K562 (cell line): Measurements from ENCODE around the gene MGAT4B. TPM values are rescaled to one million over a fixed set of nuclear protein-coding genes. Genes with fewer than 3 reads are reported as not detected.
A peak's percentile ranks its signal among the peaks of the same experiment; 100 is the strongest.

ENCODE experiments used
- ATAC-seq: fragments of 200-7000 bp; cut with Tn5 transposase; 3 replicates; pipeline ENCODE4 v1.9.1; 2020; ENCODE audit warnings: moderate library complexity
- BruUV-seq: library from RNA; stranded (reverse); fragments of 400-500 nt; replicated peaks from 2 replicates; lab custom pipeline; 2021; lab: Mats Ljungman, UMichigan
- CTCF ChIA-PET: fragments of 300-600 bp; formaldehyde crosslinking; extraction: SDS; loops from one replicate; lab custom pipeline; 2021; ENCODE audit warnings: low intra/inter-chr PET ratio; lab: Yijun Ruan, JAX
- POLR2A ChIA-PET: fragments of 300-600, 350-650 bp; sonication (Branson Sonifier 250); formaldehyde crosslinking; extraction: SDS; loops from one replicate; lab custom pipeline; 2021; ENCODE audit warnings: antibody characterized with exemption, inconsistent platforms; lab: Yijun Ruan, JAX
- DNase-seq, 4 experiments: peaks; one replicate each; pipeline versions ENCODE4 v3.0.0 to v3.0.0-alpha.2; 2011 to 2018; ENCODE audit warnings: low spot score in 3 of 4, mixed read lengths in 3 of 4; ENCODE audit errors: extremely low read depth in 1 of 4
- FAIRE-seq: peaks from 2 replicates; lab custom pipeline; 2011; peaks lifted over from hg19 to GRCh38; lab: Jason Lieb, UNC
- H2AFZ ChIP-seq: 2 replicates; pipeline ENCODE4 v1.6.0; 2011; ENCODE audit warnings: low read depth, low read length, control low read depth, inconsistent platforms
- H3K27ac ChIP-seq: fragments of 200-600 bp; 3 replicates; pipeline ENCODE4 v1.8.0; 2011; ENCODE audit warnings: low read depth, mild to moderate bottlenecking, control low read depth, inconsistent platforms, low read length, moderate library complexity, mixed read lengths; ENCODE audit errors: extremely low read depth
- H3K27me3 ChIP-seq, 2 experiments: fragments of 300-600 bp in 1 of 2; 2 replicates in 1 of 2; 3 replicates in 1 of 2; pipeline versions ENCODE4 v1.6.0 to v1.8.0; 2011; ENCODE audit warnings: inconsistent platforms in 2 of 2, low read length in 2 of 2, mild to moderate bottlenecking in 1 of 2, mixed read lengths in 1 of 2, moderate library complexity in 1 of 2; ENCODE audit not compliant: control insufficient read depth in 2 of 2, insufficient read depth in 2 of 2
- H3K36me3 ChIP-seq: fragments of 300-600 bp; 3 replicates; pipeline ENCODE4 v1.8.0; 2011; ENCODE audit warnings: mild to moderate bottlenecking, low read length, inconsistent platforms; ENCODE audit not compliant: control insufficient read depth, insufficient read depth
- H3K4me1 ChIP-seq, 2 experiments: fragments of 200-600 bp in 1 of 2; replicated peaks in 1 of 2; 2 replicates in 1 of 2; 3 replicates in 1 of 2; pipeline versions ENCODE4 v1.5.1 to v1.8.0; 2011; ENCODE audit warnings: inconsistent platforms in 2 of 2, low read length in 2 of 2, mild to moderate bottlenecking in 1 of 2, mixed read lengths in 1 of 2, moderate library complexity in 1 of 2; ENCODE audit not compliant: control insufficient read depth in 2 of 2, insufficient read depth in 2 of 2
- H3K4me2 ChIP-seq: 2 replicates; pipeline ENCODE4 v1.6.1; 2011; ENCODE audit warnings: low read length, control low read depth, inconsistent platforms, mixed read lengths; ENCODE audit not compliant: insufficient read depth
- H3K4me3 ChIP-seq: fragments of 200-600 bp; sonication (generic), shearing (Covaris generic); 2 replicates; pipeline ENCODE4 v1.5.1; 2016; ENCODE audit warnings: control low read depth, inconsistent platforms
- H3K79me2 ChIP-seq: fragments of 200-600 bp; 3 replicates; pipeline ENCODE4 v1.8.0; 2011; ENCODE audit warnings: low read length, inconsistent platforms; ENCODE audit not compliant: control insufficient read depth, insufficient read depth
- H3K9ac ChIP-seq, 2 experiments: 2 replicates each; pipeline versions ENCODE4 v1.6.0 to v1.6.1; 2011; ENCODE audit warnings: low read depth in 2 of 2, low read length in 2 of 2, control low read depth in 1 of 2, inconsistent platforms in 1 of 2, mild to moderate bottlenecking in 1 of 2, mixed read lengths in 1 of 2; ENCODE audit not compliant: insufficient read depth in 1 of 2
- H3K9me1 ChIP-seq: one replicate; pipeline ENCODE4 v1.6.0; 2011; ENCODE audit warnings: inconsistent platforms, mild to moderate bottlenecking, low read length, moderate library complexity; ENCODE audit not compliant: control insufficient read depth, insufficient read depth
- H3K9me3 ChIP-seq: replicated peaks from 2 replicates; pipeline ENCODE4 v1.5.1; 2011; ENCODE audit warnings: low read depth, low read length, inconsistent platforms; ENCODE audit not compliant: control insufficient read depth, insufficient read depth
- H4K20me1 ChIP-seq: replicated peaks from 2 replicates; pipeline ENCODE4 v1.6.1; 2011; ENCODE audit warnings: low read length, inconsistent platforms, mixed read lengths; ENCODE audit not compliant: control insufficient read depth, insufficient read depth
- ESRRB ChIP-seq: fragments of 250-450 bp; sonication (Bioruptor Pico); IDR thresholded peaks from 2 replicates; pipeline ENCODE4 v1.5.0; 2020; ENCODE audit warnings: mild to moderate bottlenecking, moderate library complexity, borderline replicate concordance
- ETS2 ChIP-seq: IDR thresholded peaks from 2 replicates; pipeline ENCODE4 v1.6.1; 2016; ENCODE audit warnings: borderline replicate concordance, missing genetic modification characterization, mild to moderate bottlenecking, moderate library complexity, missing compliant biosample characterization; ENCODE audit not compliant: poor library complexity, severe bottlenecking
- HDAC6 ChIP-seq: IDR thresholded peaks from 2 replicates; pipeline ENCODE4 v1.6.1; 2012; ENCODE audit warnings: low read depth, mild to moderate bottlenecking, control low read depth, inconsistent platforms, low read length, moderate library complexity
- MTA3 ChIP-seq: fragments of 450-650 bp; formaldehyde crosslinking; IDR thresholded peaks from 2 replicates; pipeline ENCODE4 v1.6.1; 2017; ENCODE audit warnings: mild to moderate bottlenecking, borderline replicate concordance
- NCOA1 ChIP-seq: fragments of 450-650 bp; IDR thresholded peaks from 2 replicates; pipeline ENCODE4 v1.6.1; 2016; ENCODE audit warnings: low read depth
- NFE2L1 ChIP-seq: fragments of 450-650 bp; IDR thresholded peaks from 2 replicates; pipeline ENCODE4 v1.6.1; 2016; ENCODE audit warnings: missing genetic modification characterization, low read depth, mild to moderate bottlenecking, missing compliant biosample characterization, moderate library complexity, borderline replicate concordance
- WHSC1 ChIP-seq: IDR thresholded peaks from one replicate; pipeline ENCODE4 v1.6.1; 2012; ENCODE audit warnings: low read length, control low read depth, inconsistent platforms
- ZNF347 ChIP-seq: fragments of 450-650 bp; formaldehyde crosslinking; IDR thresholded peaks from 2 replicates; pipeline ENCODE4 v1.4.0; 2020; ENCODE audit warnings: low read depth, mild to moderate bottlenecking, moderate library complexity
- ZNF79 ChIP-seq: fragments of 250-450 bp; sonication (Bioruptor Pico); IDR thresholded peaks from 2 replicates; pipeline ENCODE4 v1.4.0; 2020; ENCODE audit warnings: low read depth, mild to moderate bottlenecking, moderate library complexity
- WGBS: fragments of 100-300 bp; shearing (Covaris generic); methylation state at CpG from one replicate; pipeline ENCODE4 v1.1.6; 2016; ENCODE audit warnings: low coverage, mixed read lengths; ENCODE audit not compliant: insufficient coverage; ENCODE audit errors: missing lambda C conversion rate; 5-methylcytosine and 5-hydroxymethylcytosine counted together
- in situ Hi-C: fragments of 300-500 bp; cut with MboI; formaldehyde crosslinking; loops from 4 replicates; pipeline ENCODE4 v1.15.0; 2018; ENCODE audit warnings: inconsistent platforms, mixed read lengths
- intact Hi-C: fragments of 100-400 bp; cut with micrococcal nuclease; formaldehyde crosslinking; loops from 2 replicates; pipeline ENCODE4 v1.14.2; 2022
- polyA plus RNA-seq, 8 experiments: library from polyadenylated mRNA; depleted of rRNA in 4 of 8; stranded (reverse) in 5 of 8; unstranded in 3 of 8; fragments of >200 nt; fragmentation: Nextera tagmentation in 2 of 8; fragmentation: Illumina TruSeq in 1 of 8; extraction: Ambion mirVana in 2 of 8; extraction: Trizol in 1 of 8; gene quantifications; 2 replicates each; pipeline versions ENCODE4 v1.2.1 to v1.2.3, GENCODE V29; 2011 to 2014; ENCODE audit warnings: inconsistent platforms in 1 of 8, missing spikeins in 1 of 8
- total RNA-seq, 7 experiments: library from RNA; depleted of rRNA in 6 of 7; stranded (reverse); fragments of >200 nt in 6 of 7; fragmentation: Illumina TruSeq in 2 of 7; extraction: Trizol in 2 of 7; gene quantifications; 2 replicates each; pipeline versions ENCODE4 v1.2.1 to v1.2.3, GENCODE V29; 2011 to 2021; ENCODE audit warnings: low replicate concordance in 1 of 7
- TF ChIP-seq, protein P1 (sequence below): fragments of 450-650 bp; IDR thresholded peaks from 2 replicates; pipeline ENCODE4 v1.6.1; 2016; ENCODE audit warnings: mild to moderate bottlenecking
- TF ChIP-seq, protein P2 (sequence below): fragments of 450-650 bp; IDR thresholded peaks from 2 replicates; pipeline ENCODE4 v1.6.1; 2016
- TF ChIP-seq, protein P3 (sequence below): sonication (generic); formaldehyde crosslinking; IDR thresholded peaks from 2 replicates; pipeline ENCODE4 v1.8.1; 2022; ENCODE audit warnings: missing genetic modification reagents
- TF ChIP-seq, protein P4 (sequence below): fragments of 450-650 bp; formaldehyde crosslinking; IDR thresholded peaks from 2 replicates; pipeline ENCODE4 v1.4.0; 2020; ENCODE audit warnings: mild to moderate bottlenecking, moderate library complexity

Gene MGAT4B
- total and polyA plus RNA-seq, 9 of the 15 experiments (the other 6 are each of a cell fraction or from before 2014, with no cell fraction given), result 0.34 to 133 (median 75.4) TPM

DNA sequence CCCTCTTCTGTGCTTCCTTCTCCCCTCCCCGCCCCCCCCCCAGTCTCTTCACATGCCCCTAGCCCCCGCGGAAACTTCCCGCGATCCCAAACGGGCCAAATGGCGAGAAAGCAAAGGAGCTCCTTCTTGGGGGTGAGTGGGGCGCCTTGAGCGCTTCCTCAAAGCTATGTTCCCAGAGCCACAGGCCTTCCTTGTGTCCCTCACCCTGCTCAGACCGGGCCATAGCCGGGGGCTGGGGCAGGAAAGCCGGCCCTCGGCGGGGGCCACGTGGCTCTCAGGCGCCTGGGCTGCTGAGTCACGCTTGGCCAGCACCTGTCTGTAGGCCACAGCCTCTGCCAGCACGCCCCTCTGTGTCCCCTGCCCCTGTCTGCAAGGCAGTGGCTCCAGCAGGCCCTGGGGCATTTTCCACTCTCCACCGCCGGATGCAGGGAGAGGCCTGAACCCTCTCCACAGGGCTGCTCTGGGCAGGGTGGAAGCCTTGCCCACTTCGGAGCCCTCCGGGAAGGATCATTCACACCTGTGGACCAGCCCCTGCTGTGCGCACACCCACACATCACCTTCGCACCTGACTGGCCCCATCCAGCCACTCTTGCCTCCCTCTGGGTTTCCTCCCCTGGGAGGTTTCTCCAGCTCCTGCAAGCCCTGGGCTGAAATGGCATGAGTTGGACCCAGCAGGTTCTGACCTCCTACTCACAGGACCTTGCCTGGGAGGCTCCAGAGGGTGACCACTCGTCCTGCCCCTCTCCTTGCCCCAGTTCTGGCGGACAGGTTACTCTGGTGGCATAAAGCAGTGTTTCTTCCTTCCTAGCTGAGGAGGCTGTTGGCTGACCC is 12.8 kb upstream of the MGAT4B start:
- ATAC-seq, result peak; percentile 53
- H3K4me2 ChIP-seq, result peak overlapping the region; percentile 73
- H3K4me3 ChIP-seq, result no peak overlapping the region
- BruUV-seq, result no TSS peak
- ChIA-PET POLR2A (interaction anchor here (0.8 to 3.5 kb wide), 11 partner anchors 7 to 120 kb away, joined by 3 to 30 read pairs (median 5); partner anchors contain the start of genes MAML1 and MGAT4B), CTCF (no interaction called here)
- H3K27me3 ChIP-seq, result no peaks in the 10 kb centered on the region
- H3K36me3 ChIP-seq, result peaks cover 48% of the 10 kb centered on the region; the same call in 2 of the 3 replicates
- in situ Hi-C loops (no loop called here), intact Hi-C loops (loop anchor here (2.0 to 5.0 kb wide), 3 partner anchors 15 to 197 kb away; partner anchors contain the start of genes HNRNPH1 and MRNIP)
- peak; percentile 54 for FAIRE-seq
- peaks cover 30% of the 10 kb centered on the region for H4K20me1 ChIP-seq
- peak overlapping the region; percentile 96 to 97 for H3K9ac ChIP-seq
- H3K27ac ChIP-seq, result peak overlapping the region; percentile 98
- peak; percentile 57 to 86 (median 68) for DNase-seq
- H3K9me3 ChIP-seq, result no peaks in the 10 kb centered on the region
- peak overlapping the region; percentile 84 for H2AFZ ChIP-seq
- peaks cover 68% of the 10 kb centered on the region for H3K79me2 ChIP-seq
- 19% methylated on average over 21 of the region's 26 CpGs for WGBS
- H3K9me1 ChIP-seq, result peaks cover 12% of the 10 kb centered on the region
- peaks cover 37 to 83% of the 10 kb centered on the region in 2 experiments for H3K4me1 ChIP-seq
- TF ChIP-seq, protein P1, sequence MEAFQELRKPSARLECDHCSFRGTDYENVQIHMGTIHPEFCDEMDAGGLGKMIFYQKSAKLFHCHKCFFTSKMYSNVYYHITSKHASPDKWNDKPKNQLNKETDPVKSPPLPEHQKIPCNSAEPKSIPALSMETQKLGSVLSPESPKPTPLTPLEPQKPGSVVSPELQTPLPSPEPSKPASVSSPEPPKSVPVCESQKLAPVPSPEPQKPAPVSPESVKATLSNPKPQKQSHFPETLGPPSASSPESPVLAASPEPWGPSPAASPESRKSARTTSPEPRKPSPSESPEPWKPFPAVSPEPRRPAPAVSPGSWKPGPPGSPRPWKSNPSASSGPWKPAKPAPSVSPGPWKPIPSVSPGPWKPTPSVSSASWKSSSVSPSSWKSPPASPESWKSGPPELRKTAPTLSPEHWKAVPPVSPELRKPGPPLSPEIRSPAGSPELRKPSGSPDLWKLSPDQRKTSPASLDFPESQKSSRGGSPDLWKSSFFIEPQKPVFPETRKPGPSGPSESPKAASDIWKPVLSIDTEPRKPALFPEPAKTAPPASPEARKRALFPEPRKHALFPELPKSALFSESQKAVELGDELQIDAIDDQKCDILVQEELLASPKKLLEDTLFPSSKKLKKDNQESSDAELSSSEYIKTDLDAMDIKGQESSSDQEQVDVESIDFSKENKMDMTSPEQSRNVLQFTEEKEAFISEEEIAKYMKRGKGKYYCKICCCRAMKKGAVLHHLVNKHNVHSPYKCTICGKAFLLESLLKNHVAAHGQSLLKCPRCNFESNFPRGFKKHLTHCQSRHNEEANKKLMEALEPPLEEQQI, result no peak
- TF ChIP-seq, protein P2, sequence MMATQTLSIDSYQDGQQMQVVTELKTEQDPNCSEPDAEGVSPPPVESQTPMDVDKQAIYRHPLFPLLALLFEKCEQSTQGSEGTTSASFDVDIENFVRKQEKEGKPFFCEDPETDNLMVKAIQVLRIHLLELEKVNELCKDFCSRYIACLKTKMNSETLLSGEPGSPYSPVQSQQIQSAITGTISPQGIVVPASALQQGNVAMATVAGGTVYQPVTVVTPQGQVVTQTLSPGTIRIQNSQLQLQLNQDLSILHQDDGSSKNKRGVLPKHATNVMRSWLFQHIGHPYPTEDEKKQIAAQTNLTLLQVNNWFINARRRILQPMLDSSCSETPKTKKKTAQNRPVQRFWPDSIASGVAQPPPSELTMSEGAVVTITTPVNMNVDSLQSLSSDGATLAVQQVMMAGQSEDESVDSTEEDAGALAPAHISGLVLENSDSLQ, result no peak
- TF ChIP-seq HDAC6, result no peak
- TF ChIP-seq, protein P3, sequence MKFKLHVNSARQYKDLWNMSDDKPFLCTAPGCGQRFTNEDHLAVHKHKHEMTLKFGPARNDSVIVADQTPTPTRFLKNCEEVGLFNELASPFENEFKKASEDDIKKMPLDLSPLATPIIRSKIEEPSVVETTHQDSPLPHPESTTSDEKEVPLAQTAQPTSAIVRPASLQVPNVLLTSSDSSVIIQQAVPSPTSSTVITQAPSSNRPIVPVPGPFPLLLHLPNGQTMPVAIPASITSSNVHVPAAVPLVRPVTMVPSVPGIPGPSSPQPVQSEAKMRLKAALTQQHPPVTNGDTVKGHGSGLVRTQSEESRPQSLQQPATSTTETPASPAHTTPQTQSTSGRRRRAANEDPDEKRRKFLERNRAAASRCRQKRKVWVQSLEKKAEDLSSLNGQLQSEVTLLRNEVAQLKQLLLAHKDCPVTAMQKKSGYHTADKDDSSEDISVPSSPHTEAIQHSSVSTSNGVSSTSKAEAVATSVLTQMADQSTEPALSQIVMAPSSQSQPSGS, result no peak
- TF ChIP-seq ZNF347, result no peak
- TF ChIP-seq, protein P4, sequence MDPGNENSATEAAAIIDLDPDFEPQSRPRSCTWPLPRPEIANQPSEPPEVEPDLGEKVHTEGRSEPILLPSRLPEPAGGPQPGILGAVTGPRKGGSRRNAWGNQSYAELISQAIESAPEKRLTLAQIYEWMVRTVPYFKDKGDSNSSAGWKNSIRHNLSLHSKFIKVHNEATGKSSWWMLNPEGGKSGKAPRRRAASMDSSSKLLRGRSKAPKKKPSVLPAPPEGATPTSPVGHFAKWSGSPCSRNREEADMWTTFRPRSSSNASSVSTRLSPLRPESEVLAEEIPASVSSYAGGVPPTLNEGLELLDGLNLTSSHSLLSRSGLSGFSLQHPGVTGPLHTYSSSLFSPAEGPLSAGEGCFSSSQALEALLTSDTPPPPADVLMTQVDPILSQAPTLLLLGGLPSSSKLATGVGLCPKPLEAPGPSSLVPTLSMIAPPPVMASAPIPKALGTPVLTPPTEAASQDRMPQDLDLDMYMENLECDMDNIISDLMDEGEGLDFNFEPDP (CRISPR knock-in tag), result 0 out of 2 replicates have a peak, but pooled peaks have one; percentile 76
- no peak for TF ChIP-seq WHSC1
- no peak for TF ChIP-seq NCOA1
- peak; percentile 82 for TF ChIP-seq ZNF79
- TF ChIP-seq ESRRB, result no peak
- peak; percentile 70 for TF ChIP-seq NFE2L1 (tag)
- peak; percentile 7 for TF ChIP-seq ETS2 (tag)
- TF ChIP-seq MTA3, result peak; percentile 7; the same call in 1 of the 2 replicates
